ENCODE data around the gene TADA3.

Gene TADA3

GRCh38 chr3:9791790-9792404 lies 376 bp downstream of the TADA3 start:
- H3K4me3 ChIP-seq (ENCODE audit: low read depth, low read length): peak overlapping the region; percentile 99
- no peaks in the 10 kb centered on the region for H3K27me3 ChIP-seq (ENCODE audit: control insufficient read depth, insufficient read depth, low read length)
- H3K4me1 ChIP-seq (ENCODE audit: control insufficient read depth, insufficient read depth, low read length): no peaks in the 10 kb centered on the region
- H3K9me3 ChIP-seq (ENCODE audit: control insufficient read depth, insufficient read depth, low read length): no peaks in the 10 kb centered on the region
- H3K36me3 ChIP-seq (ENCODE audit: control insufficient read depth, insufficient read depth, low read length): peaks cover 20% of the 10 kb centered on the region
- H3K9ac ChIP-seq (ENCODE audit: low read depth, low read length): peak overlapping the region; percentile 100

- Histone ChIP-seq H3K36me3 (ENCODE audit: control insufficient read depth, insufficient read depth, low read length) (peaks cover 20% of the 10 kb centered on the region), H3K9me3 (ENCODE audit: control insufficient read depth, insufficient read depth, low read length) (no peaks in the 10 kb centered on the region), H3K9ac (ENCODE audit: low read depth, low read length) (no peak overlapping the region), H3K27me3 (ENCODE audit: control insufficient read depth, insufficient read depth, low read length) (no peaks in the 10 kb centered on the region), H3K4me1 (ENCODE audit: control insufficient read depth, insufficient read depth, low read length) (no peaks in the 10 kb centered on the region), H3K4me3 (ENCODE audit: low read depth, low read length) (no peak overlapping the region)
These were observed 1.1 kb downstream of the TADA3 start for GRCh38 chr3:9791127-9791526.

- H3K9me3 ChIP-seq (ENCODE audit: control insufficient read depth, insufficient read depth, low read length): no peaks in the 10 kb centered on the region
- no peaks in the 10 kb centered on the region for H3K27me3 ChIP-seq (ENCODE audit: control insufficient read depth, insufficient read depth, low read length)
- H3K36me3 ChIP-seq (ENCODE audit: control insufficient read depth, insufficient read depth, low read length): peaks cover 27% of the 10 kb centered on the region
- no peak overlapping the region for H3K4me3 ChIP-seq (ENCODE audit: low read depth, low read length)
- no peaks in the 10 kb centered on the region for H3K4me1 ChIP-seq (ENCODE audit: control insufficient read depth, insufficient read depth, low read length)
- no peak overlapping the region for H3K9ac ChIP-seq (ENCODE audit: low read depth, low read length)
These were observed 4.6 kb downstream of the TADA3 start for GRCh38 chr3:9787714-9788113.

DNA sequence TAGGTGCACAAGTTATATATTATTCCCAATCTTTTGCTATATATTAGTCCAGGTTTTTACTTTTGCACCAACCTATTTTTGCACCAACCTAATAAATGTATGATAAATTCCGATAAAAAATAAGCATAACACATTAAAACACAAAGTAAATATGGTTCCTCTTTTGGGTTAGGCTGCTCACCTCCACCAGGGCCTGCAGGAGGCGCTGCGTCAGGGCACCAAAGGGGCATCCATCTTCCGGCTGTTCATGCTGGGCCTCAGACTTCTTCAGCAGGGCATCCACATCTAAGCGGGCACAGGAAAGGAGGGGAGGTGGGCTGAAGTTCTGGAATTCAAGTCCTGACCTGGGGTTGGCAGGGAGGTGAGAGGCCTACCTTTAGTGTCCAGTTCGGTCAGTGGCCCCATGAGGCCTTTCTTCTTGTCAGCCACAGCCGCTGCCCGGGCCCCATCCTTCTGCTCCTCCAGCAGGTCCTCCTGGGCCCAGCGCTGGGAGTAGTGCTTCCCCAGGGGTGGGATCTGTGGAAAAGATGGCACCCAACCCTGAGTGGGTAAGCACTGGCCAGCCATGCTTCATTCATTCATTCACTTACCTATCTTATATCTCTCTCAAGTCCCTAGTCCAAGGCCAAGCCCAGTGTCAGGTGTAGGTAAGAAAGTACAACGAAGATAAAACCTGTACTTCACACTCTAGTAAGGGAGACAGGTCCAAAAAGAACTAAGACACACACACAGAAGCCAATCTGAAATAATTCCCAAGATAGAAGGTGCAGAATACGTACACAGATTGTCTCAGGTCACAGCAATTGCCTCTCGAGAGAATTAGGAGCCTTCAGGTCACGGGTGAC lies 5.2 kb downstream of the TADA3 start:
- Histone ChIP-seq H3K9me3 (ENCODE audit: control insufficient read depth, insufficient read depth, low read length) (no peaks in the 10 kb centered on the region), H3K36me3 (ENCODE audit: control insufficient read depth, insufficient read depth, low read length) (peaks cover 27% of the 10 kb centered on the region), H3K4me1 (ENCODE audit: control insufficient read depth, insufficient read depth, low read length) (no peaks in the 10 kb centered on the region), H3K27me3 (ENCODE audit: control insufficient read depth, insufficient read depth, low read length) (no peaks in the 10 kb centered on the region), H3K4me3 (ENCODE audit: low read depth, low read length) (no peak overlapping the region), H3K9ac (ENCODE audit: low read depth, low read length) (no peak overlapping the region)

- Histone ChIP-seq H3K4me1 (ENCODE audit: control insufficient read depth, insufficient read depth, low read length) (no peaks in the 10 kb centered on the region), H3K9ac (ENCODE audit: low read depth, low read length) (no peak overlapping the region), H3K27me3 (ENCODE audit: control insufficient read depth, insufficient read depth, low read length) (no peaks in the 10 kb centered on the region), H3K4me3 (ENCODE audit: low read depth, low read length) (no peak overlapping the region), H3K36me3 (ENCODE audit: control insufficient read depth, insufficient read depth, low read length) (peaks cover 27% of the 10 kb centered on the region), H3K9me3 (ENCODE audit: control insufficient read depth, insufficient read depth, low read length) (no peaks in the 10 kb centered on the region)
These were observed 6.0 kb downstream of the TADA3 start for GRCh38 chr3:9786209-9786739.

- Histone ChIP-seq H3K4me3 (ENCODE audit: low read depth, low read length) (no peak overlapping the region), H3K4me1 (ENCODE audit: control insufficient read depth, insufficient read depth, low read length) (no peaks in the 10 kb centered on the region), H3K9me3 (ENCODE audit: control insufficient read depth, insufficient read depth, low read length) (no peaks in the 10 kb centered on the region), H3K27me3 (ENCODE audit: control insufficient read depth, insufficient read depth, low read length) (no peaks in the 10 kb centered on the region), H3K36me3 (ENCODE audit: control insufficient read depth, insufficient read depth, low read length) (peaks cover 28% of the 10 kb centered on the region), H3K9ac (ENCODE audit: low read depth, low read length) (no peak overlapping the region)
These were observed 6.7 kb downstream of the TADA3 start for GRCh38 chr3:9785602-9786001.

GRCh38 chr3:9784965-9785364 lies 7.3 kb downstream of the TADA3 start:
- Histone ChIP-seq H3K9ac (ENCODE audit: low read depth, low read length) (no peak overlapping the region), H3K4me3 (ENCODE audit: low read depth, low read length) (no peak overlapping the region), H3K36me3 (ENCODE audit: control insufficient read depth, insufficient read depth, low read length) (peaks cover 26% of the 10 kb centered on the region), H3K27me3 (ENCODE audit: control insufficient read depth, insufficient read depth, low read length) (no peaks in the 10 kb centered on the region), H3K4me1 (ENCODE audit: control insufficient read depth, insufficient read depth, low read length) (no peaks in the 10 kb centered on the region), H3K9me3 (ENCODE audit: control insufficient read depth, insufficient read depth, low read length) (no peaks in the 10 kb centered on the region)

DNA sequence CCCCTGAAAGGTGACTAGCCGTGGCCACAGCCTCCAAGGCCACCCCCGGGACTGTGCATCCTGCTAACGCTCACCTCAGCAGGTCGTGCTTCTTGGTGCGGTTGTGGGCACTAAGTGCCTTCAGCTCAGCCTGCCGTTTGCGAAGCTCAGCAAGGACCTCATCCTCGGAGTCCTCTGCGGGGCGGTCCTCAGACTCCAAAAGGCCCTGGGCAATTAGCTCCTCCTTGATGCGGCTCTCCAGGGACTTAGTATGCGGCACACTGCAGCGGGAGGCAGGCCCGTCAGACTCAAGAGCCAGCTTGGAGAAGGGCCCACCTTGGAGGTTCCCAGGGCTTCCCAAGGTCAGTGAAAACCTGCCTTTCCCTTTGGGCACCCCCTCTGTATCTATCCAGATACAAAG lies 8.3 kb downstream of the TADA3 start:
- H3K27me3 ChIP-seq (ENCODE audit: control insufficient read depth, insufficient read depth, low read length): no peaks in the 10 kb centered on the region
- no peak overlapping the region for H3K9ac ChIP-seq (ENCODE audit: low read depth, low read length)
- H3K4me3 ChIP-seq (ENCODE audit: low read depth, low read length): no peak overlapping the region
- H3K36me3 ChIP-seq (ENCODE audit: control insufficient read depth, insufficient read depth, low read length): peaks cover 19% of the 10 kb centered on the region
- no peaks in the 10 kb centered on the region for H3K9me3 ChIP-seq (ENCODE audit: control insufficient read depth, insufficient read depth, low read length)
- H3K4me1 ChIP-seq (ENCODE audit: control insufficient read depth, insufficient read depth, low read length): no peaks in the 10 kb centered on the region

DNA sequence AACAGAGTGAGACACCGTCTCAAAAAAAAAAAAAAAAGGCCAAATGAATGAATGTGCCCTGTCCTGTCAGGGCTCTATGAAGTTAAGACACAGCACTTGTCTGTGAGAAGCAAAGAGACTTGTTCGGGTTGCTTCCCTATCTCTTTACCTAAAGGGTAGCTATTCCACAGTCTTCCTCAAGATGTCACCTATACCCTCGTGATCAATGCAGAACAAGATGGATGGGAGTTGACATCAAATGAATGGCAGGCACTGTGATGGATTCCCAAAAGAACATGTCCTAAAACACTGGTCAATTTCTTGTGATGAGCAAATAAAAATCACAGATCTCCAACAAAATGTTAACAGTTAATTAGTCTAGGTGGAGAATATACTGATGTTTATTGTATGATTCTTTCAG lies 9.5 kb downstream of the TADA3 start:
- no peaks in the 10 kb centered on the region for H3K4me1 ChIP-seq (ENCODE audit: control insufficient read depth, insufficient read depth, low read length)
- no peak overlapping the region for H3K9ac ChIP-seq (ENCODE audit: low read depth, low read length)
- no peaks in the 10 kb centered on the region for H3K9me3 ChIP-seq (ENCODE audit: control insufficient read depth, insufficient read depth, low read length)
- no peak overlapping the region for H3K4me3 ChIP-seq (ENCODE audit: low read depth, low read length)
- peaks cover 19% of the 10 kb centered on the region for H3K36me3 ChIP-seq (ENCODE audit: control insufficient read depth, insufficient read depth, low read length)
- no peaks in the 10 kb centered on the region for H3K27me3 ChIP-seq (ENCODE audit: control insufficient read depth, insufficient read depth, low read length)

DNA sequence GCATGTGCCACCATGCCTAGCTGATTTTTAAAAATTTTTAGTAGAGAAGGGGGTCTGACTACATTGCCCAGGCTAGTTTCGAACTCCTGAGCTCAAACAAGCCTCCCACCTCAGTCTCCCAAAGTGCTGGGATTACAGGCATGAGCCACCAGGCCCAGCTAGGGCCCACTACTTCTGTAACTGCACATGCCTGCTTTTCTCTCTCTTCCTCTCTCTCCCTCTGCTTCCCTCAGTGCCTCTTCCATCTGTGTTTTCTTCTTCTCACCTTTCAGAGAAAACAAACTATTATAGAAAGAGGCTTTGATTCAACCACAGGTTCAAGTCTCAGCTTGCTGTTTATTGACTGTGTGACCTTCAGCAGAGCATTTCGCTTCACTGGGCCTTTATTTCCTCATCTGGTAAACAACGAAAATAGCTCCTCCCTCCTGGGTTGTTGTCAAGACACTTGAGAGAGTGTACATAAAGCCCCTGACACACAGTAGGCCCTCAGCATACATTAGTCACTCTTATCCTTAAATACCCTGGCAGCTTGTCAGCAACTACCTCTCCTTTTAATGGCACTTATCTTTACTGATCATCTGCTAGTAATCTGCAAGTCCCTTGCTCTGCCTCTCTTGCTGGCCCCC lies 10.2 kb downstream of the TADA3 start:
- no peaks in the 10 kb centered on the region for H3K9me3 ChIP-seq (ENCODE audit: control insufficient read depth, insufficient read depth, low read length)
- H3K9ac ChIP-seq (ENCODE audit: low read depth, low read length): no peak overlapping the region
- H3K4me1 ChIP-seq (ENCODE audit: control insufficient read depth, insufficient read depth, low read length): no peaks in the 10 kb centered on the region
- no peaks in the 10 kb centered on the region for H3K27me3 ChIP-seq (ENCODE audit: control insufficient read depth, insufficient read depth, low read length)
- no peak overlapping the region for H3K4me3 ChIP-seq (ENCODE audit: low read depth, low read length)
- H3K36me3 ChIP-seq (ENCODE audit: control insufficient read depth, insufficient read depth, low read length): peaks cover 16% of the 10 kb centered on the region

- H3K9ac ChIP-seq (ENCODE audit: low read depth, low read length): no peak overlapping the region
- peaks cover 14% of the 10 kb centered on the region for H3K36me3 ChIP-seq (ENCODE audit: control insufficient read depth, insufficient read depth, low read length)
- H3K4me1 ChIP-seq (ENCODE audit: control insufficient read depth, insufficient read depth, low read length): no peaks in the 10 kb centered on the region
- no peaks in the 10 kb centered on the region for H3K9me3 ChIP-seq (ENCODE audit: control insufficient read depth, insufficient read depth, low read length)
- H3K4me3 ChIP-seq (ENCODE audit: low read depth, low read length): no peak overlapping the region
- H3K27me3 ChIP-seq (ENCODE audit: control insufficient read depth, insufficient read depth, low read length): no peaks in the 10 kb centered on the region
These were observed 10.7 kb downstream of the TADA3 start for GRCh38 chr3:9781551-9781950.
